Adrenal gland (tissue), 12 donors: ENCODE results near the gene PTCD2. TPM values are rescaled to one million over a fixed set of nuclear protein-coding genes. Genes with fewer than 3 reads are reported as not detected.

Experiments
- DNase-seq, 7 donors: peaks; one replicate each; pipeline ENCODE4 v3.0.0-alpha.2; 2019 to 2020
- H3K27ac ChIP-seq, 5 donors: fragments of 200-600 bp; sonication (generic) in 4 of 5; 1 replicate in 3 of 5; 2 replicates in 2 of 5; pipeline versions ENCODE4 v1.5.1 to v1.8.0; 2016 to 2020; ENCODE audit warnings: mild to moderate bottlenecking in 1 of 5
- H3K27me3 ChIP-seq: fragments of 200-600 bp; 2 replicates; pipeline ENCODE4 v1.8.0; 2021
- H3K36me3 ChIP-seq, 2 donors: fragments of 200-600 bp; replicated peaks in 1 of 2; 1 replicate in 1 of 2; 2 replicates in 1 of 2; pipeline versions ENCODE4 v1.5.1 to v1.8.0; 2018 to 2022
- H3K4me1 ChIP-seq, 2 donors: fragments of 200-600 bp; replicated peaks in 1 of 2; 1 replicate in 1 of 2; 2 replicates in 1 of 2; pipeline versions ENCODE4 v1.5.1 to v1.8.0; 2018 to 2021
- H3K4me3 ChIP-seq, 4 donors: fragments of 200-600 bp; sonication (generic) in 3 of 4; one replicate each; pipeline ENCODE4 v1.5.1; 2016 to 2018
- H3K9me3 ChIP-seq, 3 donors: fragments of 200-600 bp; sonication (generic) in 1 of 3; replicated peaks in 1 of 3; 1 replicate in 2 of 3; 2 replicates in 1 of 3; pipeline versions ENCODE4 v1.5.1 to v1.8.0; 2016 to 2021
- POLR2A ChIP-seq, 2 donors: fragments of 450-650 bp; IDR thresholded peaks; one replicate each; pipeline ENCODE4 v1.6.1; 2017; ENCODE audit warnings: antibody characterized with exemption in 2 of 2, mild to moderate bottlenecking in 2 of 2, moderate library complexity in 1 of 2
- WGBS, 4 donors: extraction: QIAGEN DNeasy Blood & Tissue Kit in 2 of 4; methylation state at CpG; one replicate each; pipeline versions ENCODE4 v1.1.5 to v1.1.7; 2013 to 2017; 5-methylcytosine and 5-hydroxymethylcytosine counted together
- intact Hi-C, 2 donors: fragments of 100-400 bp; cut with DNase I; formaldehyde crosslinking; loops; one replicate each; pipeline versions ENCODE4 v1.14.1 to v1.15.0; 2022 to 2023
- polyA plus RNA-seq, 3 donors: library from polyadenylated mRNA; stranded (reverse); fragments of 200-250 nt in 2 of 3; fragments of 350-450 nt in 1 of 3; fragmentation: Illumina TruSeq in 1 of 3; extraction: RNeasy Lipid Tissue Mini Kit (QIAGEN cat#74804) in 1 of 3; gene quantifications; one replicate each; pipeline ENCODE4 v1.2.3, GENCODE V29; 2013 to 2014
- total RNA-seq, 9 donors: library from RNA; depleted of rRNA in 4 of 9; stranded (reverse); fragments of >200 nt in 4 of 9; fragments of 120-200 nt in 1 of 9; fragmentation: NEBNext Ultra II Directional in 1 of 9; extraction: Animal tissue kit (Norgen Biotek cat#: 25700) in 1 of 9; gene quantifications; one replicate each; pipeline versions ENCODE4 v1.1.0 to v1.2.4, GENCODE V29; 2013 to 2023
- TF ChIP-seq, protein P1 (sequence below), 6 experiments: fragments of 450-650 bp in 4 of 6; fragments of 200-600 bp in 2 of 6; sonication (generic) in 1 of 6; IDR thresholded peaks; 1 replicate in 5 of 6; 2 replicates in 1 of 6; pipeline versions ENCODE4 v1.5.1 to v1.8.0; 2016 to 2021; ENCODE audit warnings: antibody characterized with exemption in 6 of 6, mild to moderate bottlenecking in 2 of 6, moderate library complexity in 1 of 6
- donor health status: healthy with polysubstance abuse.
- donor health status: Bipolar disorder and iron deficiency.
- donor health status: DM: yes; HTN: yes; CAD: no.
- donor health status: DM: no; HTN: no; CAD: no.
- donor health status: DM: no; HTN: no; CAD: no.
- donor health status: DM: yes; HTN: yes; CAD: no.

PTCD2 gene
- total and polyA plus RNA-seq, 12 donors, result 1.7 to 20.6 (median 14.2) TPM

DNA sequence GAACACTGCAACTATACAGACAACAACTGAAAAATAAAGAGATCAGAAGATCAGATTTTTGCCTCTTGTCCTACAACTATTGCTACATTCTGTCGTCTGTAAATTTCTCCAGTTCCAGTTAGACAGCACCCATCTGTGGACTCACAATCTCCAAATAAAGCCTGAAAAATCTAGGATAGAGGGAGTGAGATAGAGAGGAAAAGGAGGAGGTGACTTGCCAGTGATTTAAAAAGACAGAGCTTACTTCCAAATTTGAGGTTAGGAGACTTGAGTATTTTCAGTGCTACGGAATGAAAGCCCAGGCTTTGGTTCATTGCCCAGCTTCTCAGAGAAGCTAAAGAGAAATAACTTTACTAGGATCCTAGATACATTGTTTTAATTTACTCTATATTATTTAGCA lies 63.6 kb downstream of the PTCD2 start:
- H3K27me3 ChIP-seq, result no peaks in the 10 kb centered on the region
- intact Hi-C loops, result no loop called here
- peaks cover 3 to 5% of the 10 kb centered on the region in 2 donors for H3K4me1 ChIP-seq
- no peak overlapping the region for H3K4me3 ChIP-seq
- no peak for DNase-seq
- no peaks in the 10 kb centered on the region for H3K36me3 ChIP-seq
- 70 to 83% (median 78%) methylated on average over 2 of the region's 2 CpGs for WGBS, 4 donors
- no peak overlapping the region for H3K27ac ChIP-seq
- TF ChIP-seq, protein P1, sequence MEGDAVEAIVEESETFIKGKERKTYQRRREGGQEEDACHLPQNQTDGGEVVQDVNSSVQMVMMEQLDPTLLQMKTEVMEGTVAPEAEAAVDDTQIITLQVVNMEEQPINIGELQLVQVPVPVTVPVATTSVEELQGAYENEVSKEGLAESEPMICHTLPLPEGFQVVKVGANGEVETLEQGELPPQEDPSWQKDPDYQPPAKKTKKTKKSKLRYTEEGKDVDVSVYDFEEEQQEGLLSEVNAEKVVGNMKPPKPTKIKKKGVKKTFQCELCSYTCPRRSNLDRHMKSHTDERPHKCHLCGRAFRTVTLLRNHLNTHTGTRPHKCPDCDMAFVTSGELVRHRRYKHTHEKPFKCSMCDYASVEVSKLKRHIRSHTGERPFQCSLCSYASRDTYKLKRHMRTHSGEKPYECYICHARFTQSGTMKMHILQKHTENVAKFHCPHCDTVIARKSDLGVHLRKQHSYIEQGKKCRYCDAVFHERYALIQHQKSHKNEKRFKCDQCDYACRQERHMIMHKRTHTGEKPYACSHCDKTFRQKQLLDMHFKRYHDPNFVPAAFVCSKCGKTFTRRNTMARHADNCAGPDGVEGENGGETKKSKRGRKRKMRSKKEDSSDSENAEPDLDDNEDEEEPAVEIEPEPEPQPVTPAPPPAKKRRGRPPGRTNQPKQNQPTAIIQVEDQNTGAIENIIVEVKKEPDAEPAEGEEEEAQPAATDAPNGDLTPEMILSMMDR (IDR thresholded peaks at IDR 0.05), result no peak
- TF ChIP-seq POLR2A (IDR thresholded peaks at IDR 0.05), result no peak
- no peaks in the 10 kb centered on the region for H3K9me3 ChIP-seq

DNA sequence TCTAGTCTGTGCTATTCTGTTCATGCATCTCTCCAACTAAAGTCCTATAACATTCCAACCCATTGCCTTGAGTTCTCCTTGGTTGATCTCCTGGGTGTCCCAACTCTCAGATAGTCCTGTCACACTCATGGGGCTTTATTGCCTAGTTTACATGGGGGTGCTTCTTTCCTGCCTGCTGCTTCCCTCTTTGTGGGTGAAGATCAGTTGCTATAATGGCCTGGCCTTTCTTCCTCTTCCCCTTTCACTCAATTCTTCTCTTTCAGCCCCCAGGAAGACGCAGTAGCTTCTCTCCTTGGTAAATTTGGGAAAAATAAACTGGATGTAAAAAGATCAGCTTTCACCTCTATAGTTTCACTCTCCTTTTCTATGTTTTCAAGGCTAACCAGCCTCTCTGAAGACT lies 66.5 kb downstream of the PTCD2 start:
- no peak for DNase-seq
- H3K27me3 ChIP-seq, result no peaks in the 10 kb centered on the region
- no peak overlapping the region for H3K4me3 ChIP-seq
- H3K4me1 ChIP-seq, result no peaks in the 10 kb centered on the region
- TF ChIP-seq POLR2A (IDR thresholded peaks at IDR 0.05), result no peak
- TF ChIP-seq, protein P1 (IDR thresholded peaks at IDR 0.05), result no peak
- intact Hi-C loops, result no loop called here
- no peaks in the 10 kb centered on the region for H3K9me3 ChIP-seq
- H3K36me3 ChIP-seq, result no peaks in the 10 kb centered on the region
- WGBS, 4 donors, result 70 to 80% (median 75%) methylated on average over 1 of the region's 1 CpG
- H3K27ac ChIP-seq, result no peak overlapping the region

DNA sequence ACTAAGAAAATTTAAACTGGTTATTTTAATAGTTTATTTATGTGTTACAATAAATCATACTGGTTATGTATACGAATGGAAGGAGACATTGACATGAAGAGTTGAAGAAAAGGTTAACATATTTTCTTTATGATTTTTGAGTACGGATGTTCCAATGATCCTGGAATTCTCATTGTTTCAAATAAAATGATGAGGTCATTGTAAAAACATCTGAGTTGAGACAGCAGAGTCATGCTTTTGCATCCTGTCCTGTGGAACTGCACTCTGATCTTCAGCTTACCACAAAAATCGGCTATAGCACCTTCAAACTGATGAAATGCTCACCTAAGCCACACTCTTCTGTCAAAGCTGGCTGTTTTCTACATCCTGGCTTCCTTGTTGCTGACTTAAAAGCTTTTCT lies 67.8 kb downstream of the PTCD2 start:
- H3K4me3 ChIP-seq, result no peak overlapping the region
- H3K27me3 ChIP-seq, result no peaks in the 10 kb centered on the region
- H3K4me1 ChIP-seq, result no peaks in the 10 kb centered on the region
- no peak for DNase-seq
- H3K9me3 ChIP-seq, result no peaks in the 10 kb centered on the region
- no peak overlapping the region for H3K27ac ChIP-seq
- intact Hi-C loops, result no loop called here
- no peaks in the 10 kb centered on the region for H3K36me3 ChIP-seq
- TF ChIP-seq POLR2A (IDR thresholded peaks at IDR 0.05), result no peak
- TF ChIP-seq, protein P1 (IDR thresholded peaks at IDR 0.05), result no peak
- WGBS, 4 donors, result 38 to 55% (median 48%) methylated on average over 3 of the region's 3 CpGs

DNA sequence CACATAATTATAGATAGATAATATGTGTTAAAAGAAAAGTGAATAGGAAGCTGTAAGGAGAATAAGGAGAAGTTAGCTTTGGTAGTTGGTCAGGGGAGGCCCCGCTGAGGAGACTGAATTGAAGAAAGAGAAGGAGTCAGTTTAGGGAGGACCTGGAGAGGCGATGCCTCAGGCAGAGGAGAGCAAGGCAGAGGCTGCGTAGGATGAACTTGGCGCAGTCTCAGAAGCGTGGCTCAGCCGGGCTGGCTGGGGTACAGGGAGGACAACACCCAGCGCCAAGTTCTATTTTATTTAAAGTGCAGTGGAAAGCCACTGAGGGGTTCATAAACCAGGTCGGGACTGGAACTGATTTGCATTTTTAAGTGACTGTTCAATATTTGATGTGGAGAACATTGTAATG lies 68.5 kb downstream of the PTCD2 start:
- intact Hi-C loops, result no loop called here
- H3K4me1 ChIP-seq, result no peaks in the 10 kb centered on the region
- no peak for DNase-seq

More for the DNA sequence above, 68.5 kb downstream of the PTCD2 start:
- Histone ChIP-seq H3K27me3 (no peaks in the 10 kb centered on the region), H3K9me3 (no peaks in the 10 kb centered on the region), H3K27ac (no peak overlapping the region), H3K4me3 (no peak overlapping the region), H3K36me3 (no peaks in the 10 kb centered on the region)
- WGBS, 4 donors, result 87 to 94% (median 90%) methylated on average over 8 of the region's 8 CpGs
- no peak for TF ChIP-seq POLR2A (IDR thresholded peaks at IDR 0.05)
- TF ChIP-seq, protein P1 (IDR thresholded peaks at IDR 0.05), result no peak
